HG03378 (cell line): ENCODE measurements around the gene TECR.
"Not testable (repeated sequence)": the region's sequence is repeated elsewhere in the genome, so short reads cannot be mapped to it uniquely, and the experiment has no call there.

ENCODE experiments used
- ATAC-seq: cut with Tn5 transposase; IDR thresholded peaks from one replicate; pipeline ENCODE4 v1.9.1; 2021; ENCODE audit warnings: mild to moderate bottlenecking, moderate library complexity; ENCODE audit not compliant: unreplicated experiment

The TECR gene, protein sequence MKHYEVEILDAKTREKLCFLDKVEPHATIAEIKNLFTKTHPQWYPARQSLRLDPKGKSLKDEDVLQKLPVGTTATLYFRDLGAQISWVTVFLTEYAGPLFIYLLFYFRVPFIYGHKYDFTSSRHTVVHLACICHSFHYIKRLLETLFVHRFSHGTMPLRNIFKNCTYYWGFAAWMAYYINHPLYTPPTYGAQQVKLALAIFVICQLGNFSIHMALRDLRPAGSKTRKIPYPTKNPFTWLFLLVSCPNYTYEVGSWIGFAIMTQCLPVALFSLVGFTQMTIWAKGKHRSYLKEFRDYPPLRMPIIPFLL

DNA sequence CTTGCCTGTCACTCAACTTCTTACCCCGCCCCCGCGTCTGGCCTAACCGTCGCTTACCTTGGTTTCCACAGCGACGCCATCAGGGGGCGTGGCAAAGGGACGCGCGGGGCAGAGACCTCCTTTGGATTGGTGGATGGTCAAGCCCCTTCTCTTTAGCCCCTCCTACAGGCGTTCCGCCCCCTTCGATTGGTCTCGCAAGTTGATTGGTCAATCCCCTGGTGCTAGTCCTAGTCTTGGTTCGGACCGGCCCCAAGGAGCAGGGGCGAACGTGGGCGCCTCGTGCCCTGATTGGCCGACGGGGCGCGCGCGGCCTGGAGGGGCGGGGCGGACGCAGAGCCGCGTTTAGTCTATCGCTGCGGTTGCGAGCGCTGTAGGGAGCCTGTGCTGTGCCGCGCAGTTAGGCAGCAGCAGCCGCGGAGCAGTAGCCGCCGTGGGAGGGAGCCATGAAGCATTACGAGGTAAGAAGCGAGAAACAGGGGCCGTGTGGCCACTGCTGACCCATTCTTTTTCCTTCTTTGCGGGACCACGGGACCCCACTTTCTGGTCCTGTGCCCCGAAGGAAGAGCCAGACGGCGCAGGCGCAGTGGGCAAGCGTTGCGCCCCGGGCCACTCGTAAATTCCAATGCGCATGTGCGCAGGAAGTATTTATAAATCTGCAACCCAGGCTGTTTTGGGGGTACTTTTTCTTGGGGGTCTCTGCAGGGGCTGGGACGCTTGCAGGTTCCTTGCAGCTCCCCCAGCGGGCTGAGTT is at the start of gene TECR:
Gene TECR (plus strand): TSS at position 341 of the 751 bp plus-strand sequence. CDS start 103 bp downstream, at position 444.
- ATAC-seq, result peak; percentile 91

DNA sequence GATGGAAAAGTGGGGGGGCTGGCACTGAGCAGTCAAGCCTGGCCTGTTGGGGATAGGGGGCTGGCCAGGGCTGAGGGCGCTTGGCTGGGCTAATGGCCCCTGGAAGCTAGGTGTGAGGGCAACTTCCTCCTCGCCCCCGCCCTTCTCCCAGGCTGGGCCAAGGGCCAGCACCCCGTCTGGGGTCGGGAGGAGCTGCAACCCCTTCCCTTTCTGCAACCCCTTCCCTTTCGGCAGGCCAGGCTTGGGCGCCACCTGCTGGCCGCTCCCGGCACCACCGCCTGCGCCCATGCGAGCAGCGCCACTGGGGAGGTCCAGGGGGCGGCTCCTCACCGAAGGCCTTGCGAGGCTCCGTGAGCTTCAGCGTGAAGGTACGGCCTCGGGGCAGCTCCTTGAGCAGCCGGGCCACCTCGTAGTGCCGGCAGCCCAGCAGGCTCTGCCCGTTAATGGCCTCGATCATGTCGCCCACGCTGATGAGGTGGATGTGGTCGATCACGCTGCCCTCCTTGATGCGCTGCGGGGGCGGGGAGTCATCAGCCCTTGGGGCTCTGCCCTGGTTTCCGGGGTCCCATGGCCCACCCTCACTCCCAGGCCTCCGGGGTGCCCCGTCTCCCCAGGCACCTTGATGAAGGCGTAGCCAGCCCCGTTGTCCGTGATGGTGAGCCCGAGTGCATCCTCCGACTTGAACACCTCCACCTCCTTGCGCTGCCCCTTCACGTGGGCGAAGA is 49.3 kb upstream of the TECR start:
- no peak for ATAC-seq

DNA sequence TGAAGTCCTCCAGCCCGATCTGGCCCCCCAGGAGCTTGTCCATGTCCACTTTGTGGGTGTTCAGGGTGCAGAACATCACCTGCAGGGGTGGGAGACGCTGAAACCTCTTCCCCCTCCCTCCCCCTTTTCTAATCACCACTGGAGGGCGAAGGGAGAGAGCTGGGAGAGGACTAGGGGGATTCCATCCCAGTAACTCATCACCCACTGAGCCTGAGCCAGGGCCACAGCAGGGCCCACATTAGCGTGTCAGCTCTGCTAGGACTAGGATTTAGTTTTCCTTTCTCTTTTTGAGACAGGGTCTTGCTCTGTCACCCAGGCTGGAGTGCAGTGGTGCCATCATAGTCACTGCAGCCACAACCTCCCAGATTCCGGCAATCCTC is 48.7 kb upstream of the TECR start:
- ATAC-seq, result no peak

DNA sequence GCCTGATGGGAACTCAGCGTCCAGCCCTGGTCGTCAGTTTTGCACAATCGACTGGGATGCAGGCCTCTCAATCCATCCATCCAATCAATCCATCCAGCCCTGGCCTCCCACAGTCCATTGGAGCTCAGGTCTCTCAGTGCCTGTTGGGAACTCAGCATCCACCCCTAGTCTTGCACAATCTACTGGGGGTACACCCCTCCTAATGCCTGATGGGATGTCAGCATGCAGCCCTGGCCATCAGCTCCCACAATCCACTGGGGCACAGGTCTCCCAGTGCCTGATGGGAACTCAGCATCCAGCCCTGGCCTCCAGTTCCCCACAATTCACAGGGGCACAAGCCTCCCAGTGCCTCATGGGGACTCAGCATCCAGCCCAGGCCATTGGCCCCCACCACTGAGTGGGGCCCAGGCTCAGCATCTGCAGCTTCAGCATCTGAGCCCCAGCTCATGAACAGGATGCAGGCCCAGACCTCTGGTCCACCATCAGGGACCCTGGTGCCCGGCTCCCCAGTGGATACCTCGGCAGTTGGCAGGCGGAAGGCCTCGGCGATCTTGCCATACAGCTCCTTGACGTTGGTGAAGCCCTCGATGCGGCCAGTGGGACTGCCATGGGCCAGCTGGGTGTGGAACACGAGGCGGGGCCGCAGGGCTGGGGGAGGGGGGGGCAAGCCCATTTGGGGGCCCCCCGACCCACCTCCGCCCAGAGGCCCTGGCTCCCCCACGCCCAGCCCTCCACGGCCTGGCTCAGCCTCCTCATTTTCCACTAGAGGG is 47.0 kb upstream of the TECR start:
- no peak for ATAC-seq

DNA sequence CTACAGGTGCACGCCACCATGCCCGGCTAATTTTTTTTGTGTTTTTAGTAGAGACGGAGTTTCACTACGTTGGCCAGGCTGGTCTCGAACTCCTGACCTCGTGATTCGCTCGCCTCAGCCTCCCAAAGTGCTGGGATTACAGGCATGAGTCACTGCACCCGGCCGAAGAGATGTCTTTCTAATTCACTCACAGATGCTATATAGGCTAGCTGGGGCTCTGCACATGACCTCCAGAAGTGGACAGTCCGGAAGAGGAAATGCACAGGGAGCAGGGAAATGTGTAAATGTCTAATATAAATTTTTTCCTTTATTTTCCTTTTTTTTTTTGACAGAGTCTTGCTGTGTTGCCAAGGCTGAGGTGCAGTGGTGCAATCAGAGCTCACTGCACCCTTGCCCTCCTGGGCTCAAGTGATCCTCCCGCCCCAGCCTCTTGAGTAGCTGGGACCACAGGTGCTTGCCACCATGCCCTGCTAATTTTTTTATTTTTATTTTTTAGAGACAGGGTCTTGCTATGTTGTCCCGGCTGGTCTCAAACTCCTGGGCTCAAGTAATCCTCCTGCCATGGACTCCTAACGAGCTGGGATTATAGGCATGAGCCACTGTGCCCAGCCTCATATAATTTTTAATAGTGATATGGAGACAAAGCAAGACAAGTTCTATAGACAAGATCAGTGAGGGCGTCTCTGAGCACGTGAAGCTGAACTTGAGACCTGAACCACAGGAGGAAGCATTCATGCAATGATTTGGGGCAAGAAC is 41.8 kb upstream of the TECR start:
- ATAC-seq, result no peak

DNA sequence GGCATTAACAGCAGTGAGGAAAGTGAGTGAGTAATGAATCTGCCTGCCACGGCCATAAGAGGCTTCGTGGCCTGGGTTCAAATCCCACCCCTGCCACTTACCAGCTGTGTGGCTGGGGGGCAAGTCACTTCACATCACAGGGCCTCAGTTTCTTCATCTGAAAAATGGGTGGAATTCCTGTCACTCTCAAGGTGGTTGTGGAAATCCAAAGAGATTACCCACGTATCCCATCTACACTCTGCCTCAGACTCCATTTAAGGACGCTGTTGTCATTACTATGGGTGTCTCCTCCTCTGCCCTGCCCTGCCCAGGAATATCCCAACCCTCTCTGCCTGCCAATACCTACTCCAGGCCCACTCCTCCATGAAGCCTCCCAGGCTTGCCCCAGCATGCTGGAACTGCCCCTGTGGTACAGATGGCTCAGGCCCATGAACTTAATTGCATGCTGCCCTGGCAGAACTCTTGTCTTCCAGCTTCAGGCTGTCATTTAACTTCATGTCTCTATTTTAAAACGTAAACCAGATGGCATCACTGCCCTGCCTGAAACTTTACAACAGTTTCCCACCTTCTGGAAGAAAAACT is 36.5 kb upstream of the TECR start:
- ATAC-seq, result no peak

DNA sequence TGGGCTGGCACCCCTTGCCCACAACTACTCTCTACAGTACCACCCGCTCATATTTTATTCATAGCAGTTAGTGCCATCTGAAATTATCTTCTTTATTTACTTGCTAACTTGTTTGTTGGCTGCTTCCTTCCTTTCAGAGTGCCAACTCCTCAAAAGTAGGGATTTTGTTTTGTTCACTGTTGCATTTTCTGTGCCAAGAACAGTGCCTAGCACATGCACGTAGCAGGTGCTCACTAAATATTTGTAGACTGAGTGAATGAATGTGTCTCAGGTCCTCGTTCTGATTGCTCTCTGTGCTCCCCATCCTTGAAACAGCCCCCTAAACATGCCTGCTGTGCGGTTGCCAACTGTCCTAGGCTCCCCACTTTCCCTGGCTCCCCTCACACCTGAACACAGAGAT is 35.0 kb upstream of the TECR start:
- ATAC-seq, result no peak

DNA sequence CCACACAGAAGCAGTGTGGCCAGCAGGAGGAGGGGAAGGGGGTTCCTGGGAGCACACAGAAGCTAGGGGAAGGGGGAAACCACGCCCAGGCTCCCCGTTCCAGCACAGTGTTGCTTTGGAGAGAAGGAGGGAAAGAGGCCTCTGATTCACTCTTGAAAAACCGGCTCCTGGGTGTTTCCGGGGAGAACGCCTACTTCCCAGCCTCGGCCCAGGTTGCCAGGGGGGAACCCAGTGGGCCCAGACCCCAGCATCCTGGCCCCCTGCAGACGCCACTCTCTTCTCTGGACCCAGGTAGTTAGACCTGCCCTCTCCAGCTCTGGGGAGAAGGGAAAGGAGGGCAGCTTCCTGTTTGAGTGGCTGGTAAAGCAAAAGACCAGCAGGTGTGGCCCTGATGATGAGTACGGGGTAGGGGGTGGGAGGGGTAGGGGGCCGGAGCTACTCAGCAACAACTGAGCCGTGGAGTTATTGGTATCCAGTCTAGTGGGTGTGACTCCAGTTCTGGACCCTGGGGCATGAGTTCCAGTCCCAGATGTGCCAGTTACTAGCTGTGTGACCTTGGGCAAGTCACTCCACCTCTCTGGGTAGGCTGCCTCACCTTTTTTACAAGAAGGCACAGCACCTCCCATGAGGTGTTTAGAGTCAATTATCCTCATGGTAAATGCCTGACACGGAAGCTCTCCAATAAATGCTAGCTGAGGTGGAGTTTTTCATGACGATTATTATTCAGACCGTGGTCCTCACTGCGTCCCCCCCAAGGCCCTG is 34.3 kb upstream of the TECR start:
- no peak for ATAC-seq

DNA sequence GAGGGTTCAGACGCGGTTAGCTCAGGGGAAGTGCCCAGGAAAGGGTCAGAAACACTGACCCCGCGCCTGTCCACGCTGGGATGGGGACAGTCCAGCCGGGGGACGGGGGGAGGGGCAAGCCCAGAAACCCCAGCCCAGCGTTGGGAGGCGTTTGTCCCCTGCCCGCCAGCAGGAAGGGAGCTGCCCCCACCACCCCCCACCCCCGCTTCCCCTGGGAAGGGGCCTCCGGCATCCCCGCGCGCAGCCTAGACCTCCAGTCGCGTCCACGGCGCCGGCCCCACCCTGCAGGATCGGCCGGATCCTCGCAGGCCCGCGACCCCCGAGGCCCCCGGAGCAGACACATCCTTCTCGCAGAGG is 33.7 kb upstream of the TECR start:
- ATAC-seq, result no peak

DNA sequence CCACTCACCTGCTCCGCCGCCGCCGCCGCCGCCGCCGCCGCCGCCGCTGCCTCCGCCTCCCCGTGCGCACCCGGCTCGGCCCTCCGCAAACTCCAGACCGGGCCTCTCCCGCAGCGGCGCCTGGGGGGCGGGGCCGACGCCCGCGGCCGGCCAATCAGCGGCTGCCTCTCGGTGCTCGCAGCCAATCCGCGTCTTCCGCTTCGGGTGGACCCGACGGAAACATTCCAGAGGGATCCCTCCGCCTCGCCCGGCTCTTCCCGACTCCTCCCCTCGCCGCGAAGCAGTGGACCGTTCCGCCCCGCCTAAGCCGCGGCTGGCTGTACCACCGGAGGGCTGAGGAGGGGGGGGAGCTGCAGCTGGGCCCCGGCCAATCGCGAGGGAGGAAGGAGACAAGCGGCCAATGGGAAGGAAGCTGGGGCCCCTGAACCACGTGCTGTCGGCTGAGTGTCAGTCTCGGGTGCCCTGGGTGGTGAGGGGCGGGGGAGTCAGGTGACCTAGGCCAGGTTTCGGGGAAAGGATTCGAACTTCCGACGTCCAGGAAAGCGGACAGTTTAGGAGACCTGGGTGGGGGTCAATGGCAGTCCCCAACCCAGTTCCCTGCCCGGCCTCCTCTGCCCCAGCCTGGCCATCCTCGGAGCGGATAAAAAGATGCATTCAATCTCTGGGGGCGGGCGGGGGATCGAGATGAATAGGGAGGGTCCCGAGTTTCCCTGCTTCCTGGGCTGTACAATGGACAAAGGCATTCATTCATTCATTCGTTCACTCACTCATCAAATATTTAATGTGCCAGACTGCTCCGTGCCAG is 33.2 kb upstream of the TECR start, which contains the start of gene GIPC1:
Gene GIPC1 (minus strand): TSS at position 99 of the 805 bp plus-strand sequence. CDS start 13,151 bp downstream, outside the sequence.
- ATAC-seq, result no peak

DNA sequence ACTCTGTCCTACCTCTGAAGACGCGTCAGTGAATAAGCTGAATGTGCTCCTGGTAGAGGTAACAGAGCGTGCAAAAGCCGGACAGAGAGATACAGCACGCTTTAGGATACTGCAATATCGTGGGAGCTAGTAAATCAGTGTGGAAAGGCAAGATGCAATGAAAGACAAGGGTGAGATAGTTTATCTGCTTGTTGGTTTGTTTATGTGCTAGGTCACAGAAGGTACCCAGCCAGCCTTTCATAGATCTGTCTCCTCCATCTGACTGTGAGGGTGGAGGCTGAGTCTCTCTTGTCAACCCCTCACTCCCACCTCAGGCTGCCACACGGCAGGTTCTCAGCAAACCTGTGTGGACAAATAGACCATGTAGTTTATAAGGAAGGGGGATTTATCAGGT is 32.6 kb upstream of the TECR start:
- no peak for ATAC-seq

DNA sequence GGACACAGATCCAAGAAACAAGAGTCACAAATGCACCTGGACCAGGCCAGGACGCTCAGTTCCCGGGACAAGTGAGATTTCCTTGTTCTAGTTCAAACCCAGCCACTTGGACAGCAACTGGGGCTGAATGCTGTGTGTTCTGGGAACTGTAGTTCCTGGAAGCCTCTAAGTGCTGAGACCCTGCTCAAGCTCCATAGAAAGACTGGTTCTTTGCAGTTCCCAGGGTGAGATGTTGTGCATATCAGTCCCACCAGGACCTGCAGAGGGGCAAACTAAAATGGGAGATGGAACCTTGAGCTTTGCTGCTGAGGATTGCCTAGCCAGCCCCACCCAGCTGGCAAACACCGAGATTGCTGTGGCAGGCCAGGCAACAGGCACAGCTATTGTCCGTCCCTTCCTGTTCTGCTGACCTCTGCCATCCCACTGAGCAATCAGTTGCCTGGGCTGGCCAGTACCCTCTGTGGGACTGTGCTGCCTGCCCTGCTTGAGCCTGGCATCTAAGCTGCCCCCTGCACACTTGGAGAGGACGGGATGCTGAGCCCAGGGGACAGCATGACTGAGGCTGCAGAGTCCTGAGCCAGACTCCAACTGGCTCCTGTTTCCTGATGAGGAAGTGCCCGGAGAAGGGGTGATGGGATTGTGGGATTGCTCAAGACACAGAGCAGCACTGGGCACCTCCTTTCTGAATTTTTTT is 32.0 kb upstream of the TECR start:
- ATAC-seq, result no peak

DNA sequence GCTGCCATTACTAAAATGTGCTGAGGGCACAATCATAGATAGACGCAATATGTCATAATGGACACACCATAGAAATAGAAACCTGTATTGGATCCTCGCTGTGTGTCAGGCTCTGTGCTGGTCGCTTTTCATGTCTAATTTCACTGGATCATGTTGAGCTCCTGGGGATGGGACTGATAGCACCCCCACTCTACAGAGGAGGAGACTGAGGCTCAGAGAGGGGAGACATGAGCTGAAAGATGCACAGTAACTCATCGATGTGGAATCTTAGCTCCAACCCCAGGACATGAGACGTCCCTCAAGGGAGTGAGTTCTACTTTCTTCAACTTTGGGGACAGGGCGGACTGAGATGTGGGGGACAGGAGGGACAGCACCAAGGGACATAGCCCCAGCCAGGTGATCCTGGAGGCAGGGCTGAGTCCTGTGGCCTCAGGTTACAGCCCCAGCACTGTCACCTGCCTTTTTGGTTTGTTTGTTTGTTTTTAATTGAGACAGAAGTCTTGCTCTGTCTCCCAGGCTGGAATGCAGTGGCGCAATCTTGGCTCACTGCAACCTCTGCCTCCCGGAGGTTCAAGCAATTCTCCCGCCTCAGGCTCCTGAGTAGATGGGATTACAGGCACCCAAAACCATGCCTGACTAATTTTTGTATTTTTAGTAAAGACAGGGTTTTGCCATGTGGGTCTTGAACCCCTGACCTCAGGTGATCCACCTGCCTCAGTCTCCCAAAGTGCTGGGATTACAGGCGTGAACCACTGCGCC is 26.9 kb upstream of the TECR start:
- no peak for ATAC-seq

DNA sequence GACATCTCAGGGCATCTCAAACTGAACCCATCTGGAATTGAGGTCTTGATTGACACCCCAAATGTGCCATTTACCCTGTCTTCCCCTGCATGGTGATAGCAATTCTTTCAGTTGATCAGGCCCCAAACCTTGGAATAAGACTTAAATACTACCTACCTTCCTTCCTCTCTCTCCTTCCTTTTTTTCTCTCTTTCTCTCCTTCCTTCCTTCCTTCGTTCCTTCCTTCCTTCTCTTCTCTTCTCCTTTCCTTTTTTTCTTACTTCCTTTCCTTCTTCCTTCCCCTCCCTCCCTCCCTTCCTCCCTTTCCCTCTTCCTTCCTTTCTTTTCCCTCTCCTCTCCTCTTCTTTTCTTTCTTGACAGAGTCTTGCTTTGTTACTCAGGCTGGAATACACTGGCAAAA is 26.1 kb upstream of the TECR start:
- ATAC-seq, result no peak

DNA sequence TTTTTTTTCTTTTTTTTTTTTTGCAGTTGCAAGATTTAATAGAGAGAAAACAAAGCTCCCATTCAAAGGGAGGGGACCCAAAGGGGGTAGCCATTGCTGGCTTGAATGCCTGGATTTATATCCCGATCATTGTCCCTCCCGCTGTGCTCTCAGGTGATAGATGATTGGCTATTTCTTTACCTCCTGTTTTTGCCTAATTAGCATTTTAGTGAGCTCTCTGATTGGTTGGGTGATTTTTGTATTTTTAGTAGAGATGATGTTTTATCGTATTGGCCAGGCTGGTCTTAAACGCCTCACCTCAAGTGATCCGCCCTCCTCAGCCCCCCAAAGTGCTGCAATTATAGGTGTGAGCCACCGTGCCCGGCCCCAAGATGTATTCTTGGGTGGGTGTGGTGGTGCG is 24.8 kb upstream of the TECR start:
- ATAC-seq, result not testable (repeated sequence)

DNA sequence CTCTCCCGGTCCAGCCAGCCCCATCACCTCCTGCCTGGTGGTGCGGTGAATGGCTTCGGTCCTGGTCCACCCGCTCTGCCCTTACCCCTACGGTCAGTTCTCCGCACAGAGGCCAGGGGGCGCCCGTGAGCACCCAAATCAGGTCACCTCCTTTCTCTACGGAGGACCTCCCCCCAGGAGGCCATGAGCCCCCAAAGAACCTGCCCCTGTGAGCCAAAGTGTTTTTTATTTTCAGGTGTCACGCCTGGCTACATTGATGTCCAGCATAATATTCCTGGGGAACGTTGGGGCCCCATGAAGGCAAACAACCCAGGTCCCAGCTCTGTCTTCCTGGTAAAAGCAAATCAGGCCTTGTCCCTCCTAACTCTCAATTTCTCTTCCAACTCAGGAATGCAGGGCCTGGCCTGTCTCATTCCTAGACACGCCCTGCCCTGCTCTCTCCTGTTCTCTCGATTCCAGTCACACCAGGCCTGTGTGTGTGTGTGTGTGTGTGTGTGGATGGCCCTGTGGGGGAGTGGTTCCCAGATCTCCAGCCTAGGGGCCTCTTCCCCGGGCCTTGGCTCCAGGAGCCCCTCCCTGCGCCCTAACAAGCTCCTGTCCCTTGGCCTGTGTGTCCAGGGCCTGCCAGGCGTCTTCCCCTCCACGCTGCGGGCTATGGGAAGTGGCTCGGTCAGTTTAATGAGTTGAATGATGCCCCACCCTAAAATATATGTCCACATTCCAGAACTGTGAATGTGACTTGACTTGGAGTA is 23.7 kb upstream of the TECR start:
- ATAC-seq, result no peak
